ENCODE results near the gene NPIPB5.
"Not testable (repeated sequence)": the region's sequence is repeated elsewhere in the genome, so short reads cannot be mapped to it uniquely, and the experiment has no call there.

The NPIPB5 gene

DNA sequence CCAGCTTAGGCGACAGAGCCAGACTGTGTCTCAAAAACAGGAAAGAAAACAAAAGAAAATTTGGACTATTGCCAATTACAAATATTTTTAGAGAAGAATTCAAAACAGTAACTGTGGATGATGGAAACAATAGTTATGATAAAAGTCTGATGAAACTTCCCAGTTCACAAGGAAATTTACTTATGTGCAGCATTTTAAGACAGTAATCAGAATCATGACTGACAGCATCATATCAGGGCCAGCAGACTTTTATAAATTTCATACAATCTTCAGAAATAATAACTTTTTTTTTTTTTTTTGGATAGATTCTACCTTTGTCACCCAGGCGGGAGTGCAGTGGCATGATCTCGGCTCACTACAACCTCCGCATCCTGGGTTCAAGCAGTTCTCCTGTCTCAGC, at the start of gene NPIPB5:
NPIPB5 (plus strand) TSS at position 301 of the 400 bp plus-strand sequence. CDS start 2,911 bp downstream, outside the sequence.
- H3K27me3 ChIP-seq (ENCODE audit: insufficient read depth, low read length); H3K4me1 ChIP-seq (ENCODE audit: insufficient read depth, low read length); H3K27ac ChIP-seq (ENCODE audit: low read length); H3K9me3 ChIP-seq (ENCODE audit: insufficient read depth, low read depth, low read length); H3K4me3 ChIP-seq (ENCODE audit: low read length); H3K36me3 ChIP-seq (ENCODE audit: insufficient read depth, low read depth, low read length); H3K9ac ChIP-seq (ENCODE audit: low read depth, low read length): not testable (repeated sequence)

DNA sequence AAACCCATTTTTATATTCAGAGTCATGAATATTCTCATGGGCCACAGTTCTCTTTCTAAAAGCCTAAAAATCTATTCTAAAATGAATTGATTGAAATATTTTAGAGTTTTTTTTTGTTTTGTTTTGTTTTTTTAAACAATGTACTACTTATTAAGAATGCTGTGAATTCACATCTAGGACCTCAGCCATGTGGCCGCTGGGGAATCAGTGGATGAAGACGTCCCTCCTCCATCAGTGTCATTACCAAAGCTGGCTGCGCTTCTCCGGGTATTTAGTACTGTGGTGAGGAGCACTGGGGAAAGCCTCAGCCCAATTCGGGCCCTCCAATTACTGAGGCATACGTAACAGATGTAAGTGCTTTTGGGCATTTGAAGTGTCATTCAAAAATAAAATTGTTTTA, 41.8 kb upstream of the NPIPB5 start:
- not testable (repeated sequence) for H3K36me3 ChIP-seq (ENCODE audit: insufficient read depth, low read depth, low read length); H3K27me3 ChIP-seq (ENCODE audit: insufficient read depth, low read length); H3K4me3 ChIP-seq (ENCODE audit: low read length); H3K9me3 ChIP-seq (ENCODE audit: insufficient read depth, low read depth, low read length); H3K4me1 ChIP-seq (ENCODE audit: insufficient read depth, low read length); H3K9ac ChIP-seq (ENCODE audit: low read depth, low read length); H3K27ac ChIP-seq (ENCODE audit: low read length)

DNA sequence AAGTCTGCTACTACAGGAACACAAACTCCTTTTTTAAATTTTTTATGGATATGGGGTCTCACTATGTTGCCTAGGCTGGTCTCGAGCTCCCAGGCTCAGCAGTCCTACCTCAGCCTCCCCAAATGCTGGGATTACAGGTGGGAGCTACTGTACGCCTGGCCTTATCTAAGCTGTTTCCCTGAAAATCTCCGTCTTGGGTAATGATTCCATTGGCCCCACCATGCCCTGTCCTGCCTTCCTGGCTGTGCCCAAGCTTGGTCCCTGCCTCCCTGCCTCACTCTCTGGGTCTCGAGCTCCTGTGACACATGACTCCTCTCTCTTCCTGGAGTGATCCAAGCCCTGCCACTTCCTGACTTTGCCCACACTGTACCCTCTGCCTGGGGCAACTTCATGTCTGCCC, 27.3 kb downstream of the NPIPB5 start:
- not testable (repeated sequence) for H3K4me1 ChIP-seq (ENCODE audit: insufficient read depth, low read length); H3K4me3 ChIP-seq (ENCODE audit: low read length); H3K9ac ChIP-seq (ENCODE audit: low read depth, low read length); H3K27ac ChIP-seq (ENCODE audit: low read length); H3K27me3 ChIP-seq (ENCODE audit: insufficient read depth, low read length); H3K36me3 ChIP-seq (ENCODE audit: insufficient read depth, low read depth, low read length); H3K9me3 ChIP-seq (ENCODE audit: insufficient read depth, low read depth, low read length)

DNA sequence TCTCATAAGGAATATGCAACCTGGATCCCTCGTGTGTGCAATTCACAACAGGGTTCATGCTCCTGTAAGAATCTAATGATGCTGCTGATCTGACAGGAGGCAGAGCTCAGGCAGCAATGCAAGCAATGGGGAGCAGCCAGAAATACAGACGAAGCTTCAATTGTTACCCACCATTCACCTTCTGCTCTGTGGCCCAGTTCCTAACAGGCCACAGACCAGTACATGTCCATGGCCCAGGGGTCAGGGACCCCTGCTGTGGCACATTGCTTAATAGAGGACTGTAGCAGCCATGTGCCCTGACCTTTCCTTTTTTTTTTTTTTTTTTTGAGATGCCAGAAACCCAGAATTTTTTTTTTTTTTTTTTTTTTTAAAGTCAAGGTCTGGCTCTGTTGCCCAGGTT, 34.1 kb downstream of the NPIPB5 start:
- H3K9me3 ChIP-seq (ENCODE audit: insufficient read depth, low read depth, low read length); H3K4me3 ChIP-seq (ENCODE audit: low read length); H3K9ac ChIP-seq (ENCODE audit: low read depth, low read length); H3K27me3 ChIP-seq (ENCODE audit: insufficient read depth, low read length); H3K4me1 ChIP-seq (ENCODE audit: insufficient read depth, low read length); H3K36me3 ChIP-seq (ENCODE audit: insufficient read depth, low read depth, low read length); H3K27ac ChIP-seq (ENCODE audit: low read length): not testable (repeated sequence)

DNA sequence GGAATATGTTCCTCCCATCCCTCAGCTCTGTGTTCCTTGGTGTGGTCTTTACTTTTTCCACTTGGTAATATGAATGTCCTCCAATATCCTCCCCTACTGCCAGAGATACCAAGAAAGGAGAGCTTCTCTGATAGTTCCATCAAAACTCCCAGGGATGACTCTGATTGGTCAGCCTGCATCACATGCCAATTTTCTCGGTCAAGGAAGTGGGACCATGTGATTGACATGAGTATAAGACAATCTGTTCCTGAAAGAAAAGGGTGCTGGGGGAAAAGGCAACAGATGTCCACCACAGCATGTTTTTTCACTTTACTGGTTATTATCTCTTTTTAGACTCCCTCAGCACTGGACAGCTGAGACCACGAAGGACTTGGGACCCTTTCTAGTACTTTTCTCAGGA, 35.9 kb downstream of the NPIPB5 start:
- not testable (repeated sequence) for H3K9ac ChIP-seq (ENCODE audit: low read depth, low read length); H3K9me3 ChIP-seq (ENCODE audit: insufficient read depth, low read depth, low read length); H3K36me3 ChIP-seq (ENCODE audit: insufficient read depth, low read depth, low read length); H3K27me3 ChIP-seq (ENCODE audit: insufficient read depth, low read length); H3K27ac ChIP-seq (ENCODE audit: low read length); H3K4me3 ChIP-seq (ENCODE audit: low read length); H3K4me1 ChIP-seq (ENCODE audit: insufficient read depth, low read length)

DNA sequence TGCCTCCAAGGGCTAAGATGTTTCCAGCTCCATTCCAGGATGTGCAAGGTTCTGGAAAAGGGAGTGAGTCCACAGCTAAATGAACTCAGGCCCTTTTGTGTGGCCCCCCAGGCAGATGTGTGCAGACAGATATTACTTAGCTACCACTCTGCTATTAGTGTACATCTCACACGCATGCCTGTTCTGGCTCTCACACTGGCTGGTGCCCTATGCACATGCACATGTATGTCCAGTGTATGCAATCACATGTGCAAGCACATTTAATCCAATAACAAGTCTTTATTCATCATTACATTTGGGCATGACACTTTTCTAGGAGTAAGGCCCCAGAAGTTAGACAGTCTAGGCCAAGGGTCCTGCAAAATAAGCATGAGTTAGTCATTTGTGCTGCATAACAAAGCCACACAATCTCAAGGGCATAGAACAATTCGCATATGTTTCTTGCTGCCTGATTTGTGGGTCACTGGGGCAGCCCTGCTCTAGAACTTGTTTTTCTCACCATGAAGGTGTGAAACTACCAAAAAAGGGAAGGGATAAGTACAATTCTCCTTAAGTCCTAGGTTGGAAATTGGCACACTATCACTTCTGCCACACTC, 36.6 kb downstream of the NPIPB5 start:
- not testable (repeated sequence) for H3K4me1 ChIP-seq (ENCODE audit: insufficient read depth, low read length)

DNA sequence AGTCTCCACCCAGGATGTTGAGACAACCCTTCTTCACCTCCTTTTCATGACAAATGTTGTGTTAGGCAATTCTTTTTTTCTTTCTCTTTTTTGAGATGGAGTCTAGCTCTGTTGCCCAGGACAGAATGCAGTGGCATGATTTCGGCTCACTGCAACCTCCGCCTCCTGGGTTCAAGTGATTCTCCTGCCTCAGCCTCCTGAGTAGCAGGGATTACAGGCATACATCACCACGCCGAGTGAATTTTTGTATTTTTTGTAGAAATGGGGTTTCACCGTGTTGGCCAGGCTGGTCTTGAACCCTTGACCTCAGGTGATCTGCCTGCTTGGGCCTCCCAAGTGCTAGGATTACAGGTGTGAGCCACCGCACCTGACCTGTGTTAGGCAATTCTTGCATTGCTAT, 39.2 kb downstream of the NPIPB5 start:
- not testable (repeated sequence) for H3K9me3 ChIP-seq (ENCODE audit: insufficient read depth, low read depth, low read length); H3K9ac ChIP-seq (ENCODE audit: low read depth, low read length); H3K4me1 ChIP-seq (ENCODE audit: insufficient read depth, low read length)

More for the DNA sequence above, 36.6 kb downstream of the NPIPB5 start:
- not testable (repeated sequence) for H3K9me3 ChIP-seq (ENCODE audit: insufficient read depth, low read depth, low read length); H3K4me3 ChIP-seq (ENCODE audit: low read length); H3K36me3 ChIP-seq (ENCODE audit: insufficient read depth, low read depth, low read length); H3K9ac ChIP-seq (ENCODE audit: low read depth, low read length); H3K27ac ChIP-seq (ENCODE audit: low read length); H3K27me3 ChIP-seq (ENCODE audit: insufficient read depth, low read length)

DNA sequence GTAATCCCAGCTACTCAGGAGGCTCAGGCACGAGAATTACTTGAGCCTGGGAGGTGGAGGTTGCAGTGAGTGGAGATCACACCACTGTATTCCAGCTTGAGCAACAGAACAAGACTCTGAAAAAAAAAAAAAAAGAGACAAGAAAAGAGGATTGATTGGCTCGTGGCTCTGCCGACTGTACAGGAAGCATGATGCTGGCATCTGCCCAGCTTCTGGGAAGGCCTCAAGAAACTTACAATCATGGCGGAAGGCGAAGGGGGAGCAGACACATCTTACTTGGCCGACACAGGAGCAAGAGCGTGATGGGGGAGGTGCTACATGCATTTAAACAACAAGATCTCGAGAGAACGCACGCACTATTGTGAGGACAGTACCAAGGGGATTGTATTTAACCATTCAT, 40.5 kb downstream of the NPIPB5 start:
- H3K9me3 ChIP-seq (ENCODE audit: insufficient read depth, low read depth, low read length); H3K4me3 ChIP-seq (ENCODE audit: low read length); H3K27ac ChIP-seq (ENCODE audit: low read length): not testable (repeated sequence)

More for the DNA sequence above, 39.2 kb downstream of the NPIPB5 start:
- not testable (repeated sequence) for H3K4me3 ChIP-seq (ENCODE audit: low read length); H3K36me3 ChIP-seq (ENCODE audit: insufficient read depth, low read depth, low read length); H3K27me3 ChIP-seq (ENCODE audit: insufficient read depth, low read length); H3K27ac ChIP-seq (ENCODE audit: low read length)

DNA sequence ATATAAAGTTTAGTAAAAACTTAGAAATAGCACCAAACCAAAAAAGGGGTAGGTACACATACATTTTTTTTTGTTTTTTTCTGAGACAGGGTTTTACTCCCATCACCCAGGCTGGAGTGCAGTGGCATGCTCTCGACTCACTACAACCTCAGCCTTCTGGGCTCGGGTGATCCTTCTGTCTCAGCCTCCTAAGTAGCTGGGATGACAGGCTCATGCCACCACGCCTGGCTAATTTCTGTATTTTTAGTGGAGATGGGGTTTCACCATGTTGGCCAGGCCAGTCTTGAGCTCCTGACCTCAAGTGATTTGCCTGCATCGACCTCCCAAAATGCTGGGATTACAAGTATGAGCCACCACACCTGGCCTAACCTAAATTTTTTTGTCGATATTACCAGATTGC, 41.0 kb downstream of the NPIPB5 start:
- not testable (repeated sequence) for H3K27me3 ChIP-seq (ENCODE audit: insufficient read depth, low read length); H3K27ac ChIP-seq (ENCODE audit: low read length); H3K36me3 ChIP-seq (ENCODE audit: insufficient read depth, low read depth, low read length); H3K4me1 ChIP-seq (ENCODE audit: insufficient read depth, low read length); H3K9me3 ChIP-seq (ENCODE audit: insufficient read depth, low read depth, low read length); H3K4me3 ChIP-seq (ENCODE audit: low read length); H3K9ac ChIP-seq (ENCODE audit: low read depth, low read length)

More for the DNA sequence above, 40.5 kb downstream of the NPIPB5 start:
- H3K27me3 ChIP-seq (ENCODE audit: insufficient read depth, low read length); H3K4me1 ChIP-seq (ENCODE audit: insufficient read depth, low read length); H3K9ac ChIP-seq (ENCODE audit: low read depth, low read length); H3K36me3 ChIP-seq (ENCODE audit: insufficient read depth, low read depth, low read length): not testable (repeated sequence)

DNA sequence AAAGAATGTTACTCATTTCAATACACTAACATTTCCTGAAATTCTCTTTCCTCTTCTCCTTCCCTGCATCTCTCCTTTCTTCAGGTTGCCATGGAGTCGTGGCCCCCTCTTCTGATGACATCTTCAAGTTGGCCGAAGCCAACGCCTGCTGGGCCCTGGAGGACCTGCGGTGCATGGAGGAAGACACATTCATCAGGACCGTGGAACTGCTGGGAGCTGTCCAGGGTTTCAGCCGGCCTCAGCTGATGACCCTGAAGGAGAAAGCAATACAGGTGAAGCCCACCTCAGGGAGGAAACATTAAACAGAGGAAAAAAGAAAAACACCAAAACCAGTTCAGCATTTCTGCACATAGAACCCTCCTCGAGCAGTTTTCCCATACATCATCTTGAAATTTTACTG, 46.1 kb downstream of the NPIPB5 start:
- H3K9me3 ChIP-seq (ENCODE audit: insufficient read depth, low read depth, low read length); H3K9ac ChIP-seq (ENCODE audit: low read depth, low read length); H3K4me1 ChIP-seq (ENCODE audit: insufficient read depth, low read length); H3K27ac ChIP-seq (ENCODE audit: low read length); H3K27me3 ChIP-seq (ENCODE audit: insufficient read depth, low read length); H3K4me3 ChIP-seq (ENCODE audit: low read length); H3K36me3 ChIP-seq (ENCODE audit: insufficient read depth, low read depth, low read length): not testable (repeated sequence)
